DMS153 (cell line): ENCODE results near the gene AUTS2.
A peak's percentile ranks its signal among the peaks of the same experiment; 100 is the strongest.

Experiments
- DNase-seq: peaks from one replicate; lab custom pipeline; 2025; lab: John Stamatoyannopoulos, UW

Gene AUTS2

DNA sequence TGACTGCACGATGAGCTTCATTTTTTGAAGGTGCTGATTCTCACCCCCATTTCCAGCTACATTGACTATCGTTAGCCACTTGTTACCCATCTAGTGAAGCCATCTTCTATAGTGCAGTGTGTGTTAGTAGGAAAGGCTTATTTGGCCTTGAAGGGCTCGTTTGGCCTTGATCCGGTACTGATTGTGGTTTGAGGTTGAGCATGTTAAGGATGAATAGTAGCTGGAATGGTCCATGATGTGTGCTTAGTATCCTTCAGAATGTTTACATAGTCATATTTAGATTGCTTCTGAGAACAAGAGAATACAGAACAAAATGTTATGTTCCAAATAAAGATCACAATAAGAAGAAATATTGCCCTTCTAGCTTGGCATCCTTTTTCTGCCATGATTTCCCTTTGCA is 591.5 kb downstream of the AUTS2 start:
- DNase-seq: no peak

DNA sequence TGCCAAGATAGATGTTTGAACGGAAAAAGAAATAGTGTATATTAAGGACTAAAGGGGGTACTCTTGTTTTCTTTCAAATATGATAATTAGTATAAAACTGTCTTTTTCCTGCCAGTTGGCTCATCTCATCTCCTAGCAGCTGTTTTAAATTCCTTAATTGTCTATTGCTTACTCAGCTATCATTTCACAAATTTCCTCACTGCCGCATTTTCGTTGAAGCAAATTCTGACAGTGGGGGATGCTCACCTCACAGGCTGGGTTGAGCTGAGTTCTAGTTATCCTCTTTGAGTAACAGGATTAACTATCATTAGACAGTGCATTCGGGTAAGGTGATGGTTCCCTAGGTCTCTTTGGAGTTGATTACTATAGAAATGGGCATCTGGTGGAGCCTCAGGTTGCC is 592.0 kb downstream of the AUTS2 start:
- no peak for DNase-seq

DNA sequence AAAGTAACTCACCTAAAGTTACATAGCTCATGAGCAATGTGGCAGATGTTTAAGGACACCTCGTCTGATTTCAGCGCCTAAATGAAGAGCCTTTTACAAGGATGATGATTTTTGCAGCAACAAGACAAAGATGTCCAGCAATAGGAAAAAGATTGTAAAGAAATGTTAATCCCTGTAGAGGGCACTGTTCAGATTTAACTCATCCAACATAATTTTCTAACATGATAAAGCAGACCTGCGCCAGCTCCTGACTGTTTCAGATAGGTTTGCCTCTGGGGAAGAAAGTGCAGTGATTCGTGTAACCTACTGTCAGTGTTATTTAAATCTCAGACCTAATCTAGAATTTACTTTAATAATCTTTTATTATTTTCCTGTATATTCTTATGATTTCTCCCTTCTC is 595.2 kb downstream of the AUTS2 start:
- DNase-seq: no peak

DNA sequence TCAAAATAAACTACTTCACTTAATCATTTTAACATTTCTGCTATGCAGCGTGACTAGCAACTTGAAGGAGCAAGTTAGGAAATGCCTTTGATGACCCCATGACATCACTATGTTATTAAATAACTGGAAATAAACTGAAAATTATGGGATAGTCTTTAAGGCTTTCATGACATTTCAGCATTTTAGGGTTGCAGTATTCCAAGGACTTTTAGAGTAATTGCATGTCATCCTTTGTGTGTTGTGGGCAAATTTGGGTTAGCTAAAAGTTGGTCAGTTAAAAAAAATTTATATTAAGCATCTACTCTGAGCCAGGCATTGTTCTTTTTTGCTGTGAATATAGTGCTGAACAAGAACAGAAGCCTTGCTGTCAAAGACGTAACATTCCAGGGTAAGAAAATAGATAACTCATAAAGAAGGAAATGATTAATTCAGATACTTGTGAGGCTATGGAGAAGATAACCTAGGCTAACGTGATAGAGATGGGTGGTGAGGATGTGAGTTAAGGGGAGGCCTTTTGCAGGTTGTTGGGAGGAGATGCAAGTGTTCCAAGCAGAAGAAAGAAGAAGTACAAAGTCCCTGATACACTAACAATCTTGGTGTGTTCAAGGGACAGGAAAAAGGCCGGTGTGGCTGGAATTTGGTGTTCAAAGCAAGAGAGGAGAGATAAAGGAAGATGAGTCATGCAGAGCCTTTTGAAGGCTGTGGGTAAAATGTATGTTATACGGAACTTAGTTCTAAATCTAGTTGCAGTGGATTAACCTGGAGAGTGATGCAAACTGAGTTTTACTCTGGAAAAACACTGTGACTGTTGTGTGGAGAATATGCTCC is 610.2 kb downstream of the AUTS2 start:
- no peak for DNase-seq

DNA sequence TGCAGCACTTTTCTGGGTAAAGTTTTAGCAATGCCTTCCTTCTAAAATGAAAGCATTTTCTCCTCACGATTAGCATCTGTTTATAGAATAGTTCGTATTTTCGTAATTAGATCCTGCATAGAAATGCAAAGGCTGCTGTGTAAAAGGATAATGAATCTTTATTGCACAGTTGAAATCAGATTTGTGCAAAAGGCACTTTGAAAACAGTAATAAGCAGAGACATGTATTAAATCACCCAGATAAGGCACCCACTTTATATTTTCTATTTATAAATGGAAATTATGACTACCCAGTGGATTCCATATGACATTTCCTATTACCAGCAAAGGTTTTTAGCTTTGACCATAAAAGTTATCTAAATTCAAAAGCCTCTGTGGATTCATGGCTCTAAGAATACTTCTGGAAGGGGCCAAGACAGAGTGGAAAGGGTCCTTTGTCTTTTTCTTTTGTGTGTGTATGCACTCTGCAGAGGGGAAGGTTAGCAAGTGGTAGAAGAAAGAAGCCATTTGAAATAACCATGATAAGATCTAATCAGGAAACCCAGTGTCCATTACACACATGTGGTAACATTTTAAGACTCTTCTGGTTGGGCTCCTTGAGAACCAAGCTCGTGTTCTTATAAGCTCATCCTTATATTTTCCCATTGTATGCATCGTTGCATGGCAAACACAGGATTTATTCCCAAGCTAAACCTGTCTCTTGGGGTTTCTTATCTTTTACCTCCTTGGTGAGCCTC is 612.1 kb downstream of the AUTS2 start:
- DNase-seq: no peak

DNA sequence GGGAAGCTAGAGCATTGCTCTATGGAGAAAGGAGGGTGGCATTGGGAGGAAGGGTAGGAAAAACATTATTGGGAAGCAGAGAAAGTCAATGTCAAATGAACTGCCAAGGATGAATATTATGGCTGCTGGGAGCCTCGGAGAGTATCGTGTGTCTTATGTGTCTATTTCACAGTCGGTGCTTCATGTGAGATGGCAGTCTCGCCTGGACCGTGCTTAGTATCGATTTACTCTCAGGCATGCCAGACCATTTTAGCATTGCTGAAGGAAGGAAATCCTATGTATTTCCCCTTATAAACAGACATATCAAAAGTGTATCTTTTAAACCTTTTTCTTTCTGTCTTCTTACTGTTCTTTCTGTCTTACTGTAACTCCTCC is 612.6 kb downstream of the AUTS2 start:
- no peak for DNase-seq

DNA sequence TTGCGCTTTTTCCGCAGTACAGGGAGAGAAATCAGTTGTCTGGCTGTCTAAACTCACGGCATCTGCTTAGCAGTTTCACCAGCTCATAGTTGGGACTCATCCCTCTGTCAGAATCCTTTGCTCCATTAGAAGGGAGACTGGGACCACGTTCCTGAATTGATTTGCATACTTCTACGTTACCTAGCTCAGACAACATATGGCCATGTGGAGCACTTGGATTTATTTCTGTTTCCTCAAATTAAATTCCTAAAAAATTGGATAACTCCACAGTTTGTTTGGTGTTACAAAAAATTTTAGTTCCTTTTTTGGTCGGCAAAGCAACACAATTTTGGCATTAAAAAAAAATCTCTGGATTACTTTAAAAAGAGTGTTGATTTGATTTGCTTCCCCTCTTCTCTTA is 614.0 kb downstream of the AUTS2 start:
- DNase-seq: no peak

DNA sequence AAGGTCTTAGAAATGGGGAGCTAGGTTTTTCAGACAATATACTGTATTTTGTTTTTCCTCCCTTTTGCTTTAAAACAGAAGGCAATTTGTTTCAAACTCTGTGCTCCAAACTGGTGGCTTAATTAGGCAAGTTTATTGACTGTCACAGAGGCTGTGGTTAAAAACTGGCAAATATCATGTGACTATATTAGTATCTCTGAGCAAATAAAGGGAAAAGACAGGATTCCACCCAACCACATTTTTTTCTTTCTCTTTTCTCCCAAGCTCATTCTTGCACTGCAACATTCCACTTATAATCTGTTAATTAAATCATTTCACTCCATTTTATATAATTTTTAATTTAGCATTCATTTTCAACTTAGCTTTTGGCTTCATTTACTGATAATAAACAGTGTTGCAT is 615.8 kb downstream of the AUTS2 start:
- DNase-seq: no peak

DNA sequence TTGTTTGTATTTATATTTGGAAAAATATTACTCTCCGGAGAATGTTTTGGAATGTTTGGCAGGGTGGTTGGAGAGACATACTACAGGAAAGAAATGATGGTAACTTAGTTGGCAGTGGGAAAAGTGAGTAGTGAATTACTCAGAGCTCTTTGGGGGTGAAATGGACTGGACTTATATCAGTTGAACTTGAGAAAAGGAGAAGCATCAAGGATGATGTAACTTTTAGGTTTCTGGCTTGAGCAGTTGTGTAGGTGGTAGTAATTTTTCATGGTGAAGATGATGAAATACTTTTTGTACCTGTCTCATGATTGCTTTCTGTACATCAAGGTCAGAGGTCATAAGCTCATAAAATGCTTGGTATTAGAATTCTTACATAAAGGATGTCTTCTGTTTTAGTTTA is 617.2 kb downstream of the AUTS2 start:
- DNase-seq: no peak

DNA sequence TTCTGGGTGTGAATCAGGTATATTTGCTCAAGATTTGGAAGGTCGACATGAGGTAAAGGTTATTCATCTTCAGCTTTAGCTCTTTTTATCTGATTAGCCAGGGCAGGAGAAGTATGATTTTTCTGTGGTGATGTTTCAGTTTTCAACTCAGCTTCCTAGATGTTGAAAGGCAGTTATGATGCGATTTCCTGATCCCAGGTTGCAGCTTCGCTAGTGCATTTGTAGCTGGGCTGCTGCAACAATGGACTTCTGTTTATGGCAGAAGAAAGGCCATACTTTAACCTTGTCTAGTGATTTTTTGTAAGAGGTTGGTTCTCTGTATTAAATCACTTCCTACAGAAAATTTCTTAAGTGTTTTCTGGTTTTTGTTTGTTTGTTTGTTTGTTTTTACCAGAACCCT is 619.3 kb downstream of the AUTS2 start:
- DNase-seq: no peak

DNA sequence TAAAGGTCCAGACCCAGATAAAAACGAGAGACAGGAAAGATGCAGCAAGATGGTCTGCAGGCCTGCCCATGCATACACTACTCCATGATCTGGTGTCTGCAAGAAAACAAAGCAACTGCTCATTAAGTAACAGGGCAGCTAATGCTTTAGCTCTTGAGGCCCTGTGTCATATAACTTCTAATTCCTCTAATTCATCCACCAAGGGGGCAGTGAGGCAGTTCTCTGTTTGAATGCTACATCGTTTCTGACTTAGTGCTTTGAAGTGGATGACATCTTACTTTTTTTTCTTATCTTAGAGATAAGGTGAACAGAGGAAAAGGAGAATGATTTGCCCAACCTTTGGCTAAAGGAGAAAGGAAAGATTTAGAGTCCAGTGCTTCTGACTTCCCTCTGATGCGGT is 619.7 kb downstream of the AUTS2 start:
- DNase-seq: no peak

DNA sequence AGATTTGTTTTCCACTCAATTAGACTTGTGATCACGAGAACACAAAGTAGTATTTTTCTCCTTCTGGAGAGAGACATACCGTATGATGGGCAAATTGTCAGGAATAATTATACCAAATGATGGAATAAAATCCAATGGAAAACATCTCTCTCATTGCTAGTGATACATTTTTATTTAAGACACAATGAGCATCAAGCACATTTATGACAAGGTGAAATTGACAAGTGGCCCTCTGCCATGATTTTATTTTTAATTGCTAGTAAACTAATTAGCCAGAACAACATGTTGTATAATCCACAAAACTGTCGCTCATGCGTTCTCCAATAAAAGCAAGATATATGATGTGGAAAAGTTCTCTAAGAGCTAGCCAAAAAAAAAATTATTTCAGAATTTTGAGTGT is 620.8 kb downstream of the AUTS2 start:
- DNase-seq: no peak

DNA sequence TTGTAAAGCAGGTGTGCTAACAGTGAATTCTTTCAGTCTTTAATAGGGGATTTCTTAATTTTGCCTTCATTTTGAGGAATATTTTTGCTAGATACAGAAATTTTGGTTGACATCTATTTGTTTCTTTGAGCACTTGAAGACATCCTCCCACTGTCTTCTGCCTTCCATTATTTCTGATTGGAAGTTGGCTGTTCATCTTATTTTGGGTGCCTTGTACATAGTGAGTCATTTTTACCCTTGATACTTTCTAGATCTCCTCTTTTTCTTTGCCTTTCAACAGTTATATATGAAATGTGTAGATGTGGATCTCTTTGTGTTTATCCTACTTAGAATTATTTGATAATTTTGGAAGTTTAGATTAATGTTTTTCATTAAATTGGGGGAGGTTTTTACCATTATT is 631.0 kb downstream of the AUTS2 start:
- peak; percentile 1 for DNase-seq

DNA sequence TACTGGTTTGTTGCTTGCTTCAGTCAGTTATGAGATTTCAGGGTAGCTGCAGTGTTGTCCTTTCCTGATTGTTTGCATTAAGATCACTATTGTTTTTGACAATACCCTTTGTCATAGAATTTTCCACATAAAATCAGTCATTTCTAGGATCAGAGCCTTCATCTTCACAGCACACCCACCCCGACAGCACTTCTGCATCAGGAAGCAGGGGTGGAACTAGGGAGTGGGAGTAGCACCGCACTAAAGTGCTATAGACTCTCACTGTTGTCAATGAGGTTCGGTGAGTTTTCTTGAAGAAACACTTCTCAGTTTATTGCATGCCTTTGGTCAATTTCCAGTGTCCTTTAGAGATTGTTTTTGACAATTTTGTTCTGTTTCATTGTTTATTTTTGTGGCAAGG is 632.5 kb downstream of the AUTS2 start:
- no peak for DNase-seq

DNA sequence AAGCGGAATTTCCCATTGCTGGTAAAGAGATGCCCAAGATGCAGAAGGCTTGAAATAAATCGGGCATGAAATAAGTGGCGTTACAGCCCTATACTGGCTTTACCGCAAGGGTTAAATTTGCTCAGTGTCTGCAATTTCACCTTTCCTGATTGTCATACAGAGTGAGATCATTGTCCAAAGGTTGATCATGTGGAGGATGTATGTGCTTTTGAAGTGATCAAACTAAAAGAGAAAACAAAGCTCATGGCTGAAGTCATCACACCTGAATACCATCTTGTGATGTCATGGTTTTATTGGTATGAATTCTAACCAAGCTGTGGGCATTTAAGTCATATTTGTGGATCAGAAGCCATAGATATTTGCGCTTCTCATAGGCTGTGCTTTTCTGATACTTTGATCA is 635.5 kb downstream of the AUTS2 start:
- no peak for DNase-seq

DNA sequence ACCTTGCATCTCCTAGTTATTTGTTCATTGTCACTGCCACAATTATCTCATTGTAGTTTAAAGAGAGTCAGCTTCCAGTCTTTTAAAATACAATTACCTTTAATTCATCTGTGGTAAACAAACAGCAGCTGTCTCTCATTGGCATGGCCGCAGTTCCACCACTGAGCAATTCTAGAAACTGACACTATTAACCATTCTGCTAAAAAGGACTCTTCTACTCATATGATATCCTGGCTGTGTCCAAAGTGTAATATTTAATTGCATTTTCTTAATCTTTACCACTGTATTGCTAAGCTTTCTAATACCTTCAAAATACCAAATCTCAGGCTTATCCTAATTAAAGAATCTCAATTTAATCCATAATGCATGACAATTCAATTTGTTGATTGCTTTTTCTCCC is 639.0 kb downstream of the AUTS2 start:
- no peak for DNase-seq

DNA sequence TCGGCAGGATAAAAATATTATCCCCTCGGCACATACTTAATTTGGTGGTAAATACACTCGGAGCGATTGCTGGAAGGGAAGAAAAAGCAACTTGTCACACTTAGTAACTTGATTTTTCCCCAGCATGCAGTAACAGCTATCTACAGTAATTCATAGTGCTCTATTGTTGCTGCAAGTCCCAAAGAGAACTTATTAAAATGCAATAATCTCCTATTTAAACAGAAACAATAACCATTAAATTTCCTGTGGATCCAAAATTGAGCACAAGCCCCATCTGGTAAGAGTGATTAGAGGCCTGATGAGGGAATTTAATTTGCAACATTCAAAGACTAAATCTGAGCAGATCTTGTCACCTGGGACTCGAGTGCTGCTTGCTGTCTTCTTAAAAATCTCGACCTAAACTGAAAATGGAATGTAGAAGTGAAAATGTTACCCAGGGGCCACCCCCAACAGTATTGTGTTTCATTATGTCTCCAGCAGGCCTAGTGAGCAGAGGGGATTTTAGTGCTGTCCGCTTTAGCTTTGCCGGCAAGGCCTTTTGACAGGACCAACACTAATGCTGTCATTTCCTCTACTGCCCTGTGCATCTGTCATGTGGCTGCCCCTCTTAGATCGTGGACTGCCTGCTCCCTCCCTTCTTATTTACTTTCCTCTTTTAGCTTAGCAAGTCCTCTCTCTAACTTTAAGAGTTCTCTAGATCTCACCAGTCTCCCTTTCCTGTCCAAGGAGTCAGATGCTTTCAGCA is 639.7 kb downstream of the AUTS2 start:
- DNase-seq: no peak

DNA sequence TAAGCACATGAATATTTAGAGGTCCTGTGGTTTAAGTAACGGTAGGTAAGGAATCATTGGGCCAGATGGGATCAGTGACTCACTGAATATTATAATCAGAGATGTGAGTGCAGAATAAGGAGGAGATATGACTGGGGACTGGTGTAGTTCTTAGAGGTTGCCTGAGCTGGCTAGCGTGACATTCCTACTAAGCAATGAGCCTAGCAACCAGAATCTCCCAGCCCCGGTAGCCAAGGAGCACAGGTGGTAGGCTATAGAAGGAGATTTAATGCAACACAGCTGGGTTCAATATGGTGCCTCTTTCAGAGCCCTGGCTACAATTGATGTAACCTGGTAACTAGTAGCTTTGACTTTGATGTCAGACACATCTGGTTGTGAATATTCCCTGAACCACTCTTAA is 641.6 kb downstream of the AUTS2 start:
- DNase-seq: no peak

DNA sequence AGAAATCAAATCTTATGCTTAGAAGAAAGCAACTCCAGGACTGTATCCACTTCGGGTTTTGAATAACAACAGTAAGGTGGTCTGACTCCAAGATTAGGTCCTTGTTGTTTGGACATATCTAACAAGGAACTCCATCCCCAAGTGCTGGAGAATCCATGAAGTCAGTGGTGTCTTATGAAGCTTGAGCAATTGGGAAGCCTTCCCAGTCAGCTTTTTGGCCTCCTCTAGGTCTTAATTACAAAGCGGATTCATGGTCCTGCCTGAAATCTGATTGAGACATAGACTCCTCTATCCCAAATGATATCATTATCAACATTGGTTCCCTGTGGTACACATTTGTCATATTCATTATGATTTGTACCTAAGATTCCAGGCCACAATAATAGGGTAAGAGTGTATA is 642.6 kb downstream of the AUTS2 start:
- DNase-seq: no peak

DNA sequence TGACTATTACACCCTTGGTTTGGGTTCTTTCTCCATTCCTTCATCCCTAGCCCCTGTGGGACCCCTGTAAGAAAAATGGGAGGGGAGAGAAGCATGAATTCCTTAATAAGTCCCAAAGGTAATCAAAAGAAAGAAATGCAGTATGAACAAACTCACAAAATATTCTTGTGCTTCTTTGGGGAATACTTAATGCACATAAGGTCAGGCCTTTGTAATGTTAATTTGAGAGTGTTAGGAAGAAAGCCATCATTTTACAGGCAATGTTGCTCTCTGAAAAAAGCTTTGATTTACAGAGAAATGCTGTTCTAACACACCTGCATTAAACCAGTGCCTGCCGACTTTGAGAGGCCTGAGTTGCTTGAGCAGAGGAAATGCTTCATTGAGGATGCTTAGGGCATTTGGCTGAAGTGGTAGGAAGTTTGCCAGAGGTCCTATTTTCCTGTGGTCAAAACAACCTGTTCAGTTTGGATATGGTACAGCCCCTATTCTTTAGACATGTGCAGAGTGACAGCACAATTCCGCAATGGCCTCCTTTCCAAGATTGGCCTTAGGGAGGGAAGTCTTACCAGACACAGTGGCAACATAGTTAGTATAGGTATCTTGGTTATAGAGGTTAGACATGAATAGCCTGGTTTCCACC is 643.4 kb downstream of the AUTS2 start:
- DNase-seq: no peak

DNA sequence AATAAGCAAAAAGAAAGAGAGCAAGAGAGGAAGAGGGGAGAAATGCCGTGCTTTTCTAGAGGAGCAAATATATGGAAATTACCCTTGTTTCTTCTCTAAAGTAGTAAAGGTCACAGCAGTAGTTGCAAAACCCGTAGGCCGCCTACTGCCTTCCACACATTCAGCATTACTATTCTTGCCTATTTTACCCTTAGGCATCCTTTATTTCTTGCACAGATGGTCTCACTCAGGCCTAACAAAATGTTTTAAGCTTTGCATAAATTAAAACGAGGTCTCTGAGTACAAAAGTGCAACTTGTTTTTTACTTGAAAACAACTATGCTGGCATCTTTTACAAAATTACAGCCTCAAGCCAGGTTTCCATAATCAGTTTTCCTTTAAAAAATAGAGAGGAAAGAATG is 644.6 kb downstream of the AUTS2 start:
- no peak for DNase-seq

DNA sequence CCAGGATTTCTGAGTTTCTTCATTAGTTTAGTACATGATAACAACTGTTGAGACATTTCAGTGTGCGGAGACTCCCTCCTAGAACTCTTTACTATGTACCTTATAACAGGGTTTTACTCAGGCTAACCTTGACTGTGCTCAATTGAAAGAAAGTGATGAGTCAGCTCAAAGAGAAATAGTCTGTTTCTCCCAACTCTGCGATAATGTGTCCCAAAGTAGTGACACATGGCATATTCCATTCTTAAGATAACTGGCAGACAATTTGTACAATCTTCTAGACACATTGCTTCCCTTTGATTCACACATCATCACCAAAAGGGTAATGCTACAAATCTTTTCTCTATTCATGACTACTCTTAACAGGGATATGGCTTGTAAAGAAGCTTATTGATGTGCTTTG is 645.2 kb downstream of the AUTS2 start:
- DNase-seq: no peak

DNA sequence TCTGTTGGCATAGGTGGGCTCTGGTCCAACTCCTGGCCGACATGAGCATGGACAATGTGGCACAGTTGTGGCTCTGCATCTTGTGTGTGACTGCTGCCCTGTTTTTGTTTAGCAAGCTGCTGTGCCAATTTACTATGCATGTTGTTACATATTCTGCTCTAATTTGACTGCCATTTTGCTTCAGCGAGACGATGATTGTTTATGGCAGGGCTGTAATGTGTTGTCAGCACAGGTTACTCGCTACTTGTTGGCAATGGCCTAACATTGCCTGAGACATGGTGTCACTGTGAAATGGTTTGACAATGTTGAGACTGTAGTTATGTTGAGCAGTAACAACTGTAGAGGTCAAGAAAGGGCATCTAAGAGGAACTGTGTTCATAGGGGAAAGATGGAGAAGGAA is 659.6 kb downstream of the AUTS2 start:
- no peak for DNase-seq
